GM21737 (cell line): ENCODE measurements around the gene PLEK2.
A peak's percentile ranks its signal among the peaks of the same experiment; 100 is the strongest.
"Not testable (repeated sequence)": the region's sequence is repeated elsewhere in the genome, so short reads cannot be mapped to it uniquely, and the experiment has no call there.

Experiments
- ATAC-seq: cut with Tn5 transposase; IDR thresholded peaks from one replicate; pipeline ENCODE4 v1.9.1; 2021; ENCODE audit warnings: mild to moderate bottlenecking, moderate library complexity; ENCODE audit not compliant: unreplicated experiment

The PLEK2 gene

GRCh38 chr14:67360470-67361206 lies 51.3 kb downstream of the PLEK2 start:
- ATAC-seq: peak; percentile 19

GRCh38 chr14:67359775-67360469 lies 52.0 kb downstream of the PLEK2 start, which contains the start of the genes ATP6V1D and EIF2S1:
TSS of gene ATP6V1D (minus strand) at chr14:67359804. CDS start at chr14:67359698, 106 bp downstream.
TSS of gene EIF2S1 (plus strand) at chr14:67360328. CDS start at chr14:67364768, 4,440 bp downstream.
- peak; percentile 90 for ATAC-seq

GRCh38 chr14:67358924-67359774 lies 52.8 kb downstream of the PLEK2 start:
- ATAC-seq: no peak

- ATAC-seq: no peak
These were observed 54.0 kb downstream of the PLEK2 start for GRCh38 chr14:67357969-67358354.

- no peak for ATAC-seq
These were observed 54.6 kb downstream of the PLEK2 start for GRCh38 chr14:67357186-67357968.

- no peak for ATAC-seq
These were observed 59.9 kb downstream of the PLEK2 start for GRCh38 chr14:67352055-67352454.

- no peak for ATAC-seq
These were observed 66.4 kb downstream of the PLEK2 start for GRCh38 chr14:67345583-67345982.

GRCh38 chr14:67343601-67344230 lies 68.2 kb downstream of the PLEK2 start:
- ATAC-seq: no peak

- not testable (repeated sequence) for ATAC-seq
These were observed 70.7 kb downstream of the PLEK2 start for GRCh38 chr14:67341231-67341630.
